Natural killer cell (primary cell): Measurements from ENCODE around the gene SNRPA1. TPM values are rescaled to one million over a fixed set of nuclear protein-coding genes. Genes with fewer than 3 reads are reported as not detected.
A peak's percentile ranks its signal among the peaks of the same experiment; 100 is the strongest.

Source experiments
- ATAC-seq, 3 donors: fragments of 150-1000 bp in 2 of 3; fragments of 200-7000 bp in 1 of 3; cut with Tn5 transposase; 1 replicate in 1 of 3; 2 replicates in 2 of 3; pipeline ENCODE4 v1.10.0; 2021; ENCODE audit warnings: mild to moderate bottlenecking in 2 of 3, moderate library complexity in 2 of 3
- DNase-seq, 2 donors: peaks; one replicate each; pipeline versions ENCODE4 v3.0.0 to v3.0.0-alpha.2; 2013 to 2021; ENCODE audit warnings: mixed read lengths in 1 of 2
- H3K27ac ChIP-seq: one replicate; pipeline ENCODE4 v1.5.1; 2013; ENCODE audit warnings: mild to moderate bottlenecking, low read length
- H3K27me3 ChIP-seq: one replicate; pipeline ENCODE4 v1.6.1; 2013; ENCODE audit warnings: low read length; ENCODE audit not compliant: control insufficient read depth, insufficient read depth
- H3K36me3 ChIP-seq: one replicate; pipeline ENCODE4 v1.6.1; 2013; ENCODE audit warnings: low read length; ENCODE audit not compliant: control insufficient read depth, insufficient read depth
- H3K4me1 ChIP-seq: one replicate; pipeline ENCODE4 v1.6.1; 2013; ENCODE audit warnings: low read length; ENCODE audit not compliant: control insufficient read depth, insufficient read depth
- H3K4me3 ChIP-seq: one replicate; pipeline ENCODE4 v1.5.1; 2013; ENCODE audit warnings: low read length
- H3K9me3 ChIP-seq: one replicate; pipeline ENCODE4 v1.6.1; 2013; ENCODE audit warnings: low read length; ENCODE audit not compliant: control insufficient read depth, insufficient read depth
- H3K27ac Mint-ChIP-seq, 2 donors: one replicate each; pipeline ENCODE4 v1.8.0; 2022; ENCODE audit warnings: mild to moderate bottlenecking in 2 of 2, mixed read lengths in 2 of 2, moderate library complexity in 1 of 2
- H3K27me3 Mint-ChIP-seq, 2 donors: one replicate each; pipeline ENCODE4 v1.8.0; 2022; ENCODE audit warnings: low read depth in 2 of 2, mixed read lengths in 2 of 2
- H3K36me3 Mint-ChIP-seq: one replicate; pipeline ENCODE4 v1.8.0; 2022; ENCODE audit warnings: mixed read lengths
- H3K4me1 Mint-ChIP-seq, 2 donors: one replicate each; pipeline ENCODE4 v1.8.0; 2022; ENCODE audit warnings: mixed read lengths in 2 of 2
- H3K4me3 Mint-ChIP-seq: one replicate; pipeline ENCODE4 v1.8.0; 2022; ENCODE audit warnings: mild to moderate bottlenecking, moderate library complexity, mixed read lengths
- H3K9me3 Mint-ChIP-seq, 2 donors: one replicate each; pipeline ENCODE4 v1.8.0; 2022; ENCODE audit warnings: mixed read lengths in 2 of 2
- WGBS: methylation state at CpG from one replicate; pipeline ENCODE4 v1.1.7; 2013; ENCODE audit warnings: missing lambda C conversion rate; ENCODE audit not compliant: insufficient coverage; 5-methylcytosine and 5-hydroxymethylcytosine counted together
- intact Hi-C: fragments of 100-400 bp; cut with micrococcal nuclease; formaldehyde crosslinking; loops from one replicate; pipeline ENCODE4 v1.14.2; 2022
- total RNA-seq, 4 donors: library from RNA; stranded (reverse); fragments of 120-200 nt in 1 of 4; gene quantifications; one replicate each; pipeline versions ENCODE4 v1.2.3 to v1.2.4, GENCODE V29; 2013 to 2022
- TF ChIP-seq, protein P1 (sequence below): fragments of 200-600 bp; IDR thresholded peaks from one replicate; pipeline ENCODE4 v1.8.0; 2022; ENCODE audit warnings: antibody characterized with exemption

The SNRPA1 gene
- total RNA-seq, 3 donors from 2014 or later (not counting 1 experiment from before 2014, with no cell fraction given): 146 to 174 (median 167) TPM

DNA sequence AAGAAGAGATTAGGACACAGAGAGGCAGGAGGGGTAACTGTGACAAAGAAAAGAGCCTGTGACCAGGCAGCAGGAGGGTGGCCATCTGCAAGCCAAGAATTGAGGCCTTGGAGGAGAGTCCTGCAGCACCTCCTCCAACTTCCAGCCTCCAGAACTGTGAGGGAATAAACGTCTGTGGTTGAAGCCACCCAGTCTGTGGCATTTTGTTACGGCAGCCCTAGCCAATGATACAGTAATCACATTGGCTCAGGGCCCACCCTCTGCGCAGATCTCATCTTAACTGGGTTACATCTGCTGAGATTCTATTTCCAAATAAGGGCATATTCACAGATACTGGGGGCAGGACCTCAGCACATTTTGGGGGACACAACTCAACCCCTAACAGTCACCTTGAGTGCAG lies 29.0 kb downstream of the SNRPA1 start:
- peaks cover 1% of the 10 kb centered on the region for H3K36me3 Mint-ChIP-seq
- Histone ChIP-seq H3K4me3 (no peak overlapping the region), H3K4me1 (peaks cover 29% of the 10 kb centered on the region), H3K36me3 (peaks cover 9% of the 10 kb centered on the region), H3K9me3 (no peaks in the 10 kb centered on the region), H3K27ac (no peak overlapping the region), H3K27me3 (no peaks in the 10 kb centered on the region)
- intact Hi-C loops: no loop called here
- no peaks in the 10 kb centered on the region for H3K9me3 Mint-ChIP-seq
- WGBS: 83% methylated on average over 3 of the region's 3 CpGs
- no peaks in the 10 kb centered on the region for H3K27me3 Mint-ChIP-seq
- TF ChIP-seq, protein P1, sequence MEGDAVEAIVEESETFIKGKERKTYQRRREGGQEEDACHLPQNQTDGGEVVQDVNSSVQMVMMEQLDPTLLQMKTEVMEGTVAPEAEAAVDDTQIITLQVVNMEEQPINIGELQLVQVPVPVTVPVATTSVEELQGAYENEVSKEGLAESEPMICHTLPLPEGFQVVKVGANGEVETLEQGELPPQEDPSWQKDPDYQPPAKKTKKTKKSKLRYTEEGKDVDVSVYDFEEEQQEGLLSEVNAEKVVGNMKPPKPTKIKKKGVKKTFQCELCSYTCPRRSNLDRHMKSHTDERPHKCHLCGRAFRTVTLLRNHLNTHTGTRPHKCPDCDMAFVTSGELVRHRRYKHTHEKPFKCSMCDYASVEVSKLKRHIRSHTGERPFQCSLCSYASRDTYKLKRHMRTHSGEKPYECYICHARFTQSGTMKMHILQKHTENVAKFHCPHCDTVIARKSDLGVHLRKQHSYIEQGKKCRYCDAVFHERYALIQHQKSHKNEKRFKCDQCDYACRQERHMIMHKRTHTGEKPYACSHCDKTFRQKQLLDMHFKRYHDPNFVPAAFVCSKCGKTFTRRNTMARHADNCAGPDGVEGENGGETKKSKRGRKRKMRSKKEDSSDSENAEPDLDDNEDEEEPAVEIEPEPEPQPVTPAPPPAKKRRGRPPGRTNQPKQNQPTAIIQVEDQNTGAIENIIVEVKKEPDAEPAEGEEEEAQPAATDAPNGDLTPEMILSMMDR: no peak
- H3K4me1 Mint-ChIP-seq: peaks cover 8 to 12% of the 10 kb centered on the region in 2 donors
- H3K27ac Mint-ChIP-seq: no peak overlapping the region
- DNase-seq (no peak), ATAC-seq (no peak)
- H3K4me3 Mint-ChIP-seq: no peak overlapping the region

DNA sequence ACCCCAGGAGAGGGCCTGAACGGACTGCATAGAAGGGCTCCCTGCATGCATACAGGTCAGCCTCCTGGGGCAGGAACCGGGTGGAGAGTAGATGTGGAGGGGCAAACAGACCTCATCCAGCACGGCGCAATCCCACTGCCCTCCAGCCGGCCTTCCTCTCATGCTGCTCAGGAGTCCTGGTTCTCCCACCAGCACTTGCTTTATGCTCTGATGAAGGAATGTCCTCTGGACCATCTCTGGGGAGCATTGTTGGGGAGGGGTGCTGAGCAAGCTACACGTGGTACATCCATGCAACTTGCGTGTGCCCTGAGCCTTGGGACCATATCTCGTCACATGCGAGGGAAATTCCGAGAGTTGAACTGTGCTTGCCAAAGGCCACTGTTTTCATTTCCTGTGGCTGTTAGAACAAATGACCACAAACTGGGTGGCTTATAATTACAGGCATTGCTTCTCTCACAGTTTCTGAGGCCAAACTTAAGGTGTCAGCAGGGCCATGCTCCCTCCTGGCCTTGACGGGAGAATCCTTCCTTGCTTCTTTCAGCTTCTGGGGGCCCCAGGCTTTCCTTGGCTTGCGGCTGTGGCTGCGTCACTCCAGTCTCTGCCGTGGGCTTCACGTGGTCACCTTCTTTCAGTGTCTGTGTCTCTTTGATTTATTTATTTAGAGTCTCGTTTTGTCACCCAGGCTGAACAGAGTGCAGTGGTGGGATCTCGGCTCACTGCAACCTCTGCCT lies 30.0 kb downstream of the SNRPA1 start:
- Histone ChIP-seq H3K4me3 (no peak overlapping the region), H3K36me3 (peaks cover 3% of the 10 kb centered on the region), H3K4me1 (peaks cover 29% of the 10 kb centered on the region), H3K27me3 (no peaks in the 10 kb centered on the region), H3K27ac (peak overlapping the region; percentile 30), H3K9me3 (no peaks in the 10 kb centered on the region)
- intact Hi-C loops: no loop called here
- DNase-seq (no peak), ATAC-seq (peak; percentile 10 to 52 (median 50))
- WGBS: 74% methylated on average over 17 of the region's 17 CpGs
- TF ChIP-seq, protein P1: no peak
- H3K9me3 Mint-ChIP-seq: no peaks in the 10 kb centered on the region
- H3K27ac Mint-ChIP-seq: no peak overlapping the region
- no peak overlapping the region for H3K4me3 Mint-ChIP-seq
- H3K27me3 Mint-ChIP-seq: no peaks in the 10 kb centered on the region
- no peaks in the 10 kb centered on the region for H3K36me3 Mint-ChIP-seq
- H3K4me1 Mint-ChIP-seq: peaks cover 8 to 12% of the 10 kb centered on the region in 2 donors

- Mint-ChIP-seq H3K36me3 (no peaks in the 10 kb centered on the region), H3K27me3 (peaks cover 5 to 7% of the 10 kb centered on the region in 2 donors), H3K27ac (no peak overlapping the region), H3K4me3 (no peak overlapping the region), H3K4me1 (peaks cover 6 to 8% of the 10 kb centered on the region in 2 donors), H3K9me3 (no peaks in the 10 kb centered on the region)
- Histone ChIP-seq H3K4me1 (peaks cover 29% of the 10 kb centered on the region), H3K9me3 (no peaks in the 10 kb centered on the region), H3K27me3 (no peaks in the 10 kb centered on the region), H3K36me3 (no peaks in the 10 kb centered on the region), H3K4me3 (no peak overlapping the region), H3K27ac (no peak overlapping the region)
- DNase-seq (no peak), ATAC-seq (peak in 1 of 3 donors; percentile 37)
- WGBS: 84% methylated on average over 4 of the region's 4 CpGs
- TF ChIP-seq, protein P1: no peak
- intact Hi-C loops: no loop called here
Measured at GRCh38 chr15:101264011-101264410, 31.0 kb downstream of the SNRPA1 start.

DNA sequence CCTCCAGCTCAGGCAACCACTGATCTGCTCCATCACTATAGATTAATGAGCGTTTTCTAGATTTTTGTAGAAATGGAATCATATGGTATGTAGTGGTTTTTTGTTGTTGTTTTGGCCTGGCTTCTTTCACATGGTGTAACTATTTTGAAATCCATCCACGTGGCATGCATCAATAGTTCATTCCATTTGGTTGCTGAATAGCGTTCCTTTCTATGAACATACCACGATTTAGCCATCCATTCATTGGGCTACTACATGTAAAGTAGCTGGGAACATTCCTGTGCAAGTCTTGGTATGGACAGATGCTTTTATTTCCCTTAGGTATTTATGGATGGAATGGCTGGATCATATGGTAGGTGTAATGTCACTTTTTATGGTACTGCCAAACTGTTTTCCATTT lies 32.5 kb downstream of the SNRPA1 start:
- no peak overlapping the region for H3K27ac ChIP-seq
- 86% methylated on average over 2 of the region's 4 CpGs for WGBS
- Mint-ChIP-seq H3K9me3 (no peaks in the 10 kb centered on the region), H3K4me1 (peaks cover 0 to 6% of the 10 kb centered on the region in 2 donors), H3K36me3 (no peaks in the 10 kb centered on the region), H3K4me3 (no peak overlapping the region), H3K27me3 (peaks cover 5 to 18% of the 10 kb centered on the region in 2 donors), H3K27ac (no peak overlapping the region)
- H3K36me3 ChIP-seq: no peaks in the 10 kb centered on the region
- intact Hi-C loops: no loop called here
- no peak overlapping the region for H3K4me3 ChIP-seq
- ATAC-seq (no peak), DNase-seq (no peak)
- peaks cover 29% of the 10 kb centered on the region for H3K4me1 ChIP-seq
- TF ChIP-seq, protein P1: no peak
- no peaks in the 10 kb centered on the region for H3K27me3 ChIP-seq
- no peaks in the 10 kb centered on the region for H3K9me3 ChIP-seq
